KMS-11 (cell line): ENCODE measurements around the gene SSBP1.

Experiments
- H2AFZ ChIP-seq: fragments of 200-600 bp; sonication (generic); 2 replicates; pipeline ENCODE4 v1.6.1; 2016; ENCODE audit warnings: antibody characterized with exemption, mixed run types, low read depth
- H3K27ac ChIP-seq: fragments of 200-600 bp; sonication (generic); 2 replicates; pipeline ENCODE4 v1.6.1; 2016; ENCODE audit warnings: mild to moderate bottlenecking, mixed run types
- H3K27me3 ChIP-seq: fragments of 200-600 bp; sonication (generic); 2 replicates; pipeline ENCODE4 v1.6.1; 2017; ENCODE audit warnings: mild to moderate bottlenecking, low read depth, mixed run types, moderate library complexity; ENCODE audit not compliant: insufficient read depth
- H3K36me3 ChIP-seq: fragments of 200-600 bp; sonication (generic); 2 replicates; pipeline ENCODE4 v1.6.1; 2017; ENCODE audit warnings: mild to moderate bottlenecking, mixed run types; ENCODE audit not compliant: insufficient read depth
- H3K4me1 ChIP-seq: fragments of 200-600 bp; sonication (generic); 2 replicates; pipeline ENCODE4 v1.6.1; 2016; ENCODE audit warnings: mild to moderate bottlenecking, low read depth, mixed run types; ENCODE audit not compliant: poor library complexity, severe bottlenecking
- H3K4me2 ChIP-seq: fragments of 200-600 bp; sonication (generic); 2 replicates; pipeline ENCODE4 v1.7.0; 2016; ENCODE audit warnings: mild to moderate bottlenecking, mixed run types
- H3K4me3 ChIP-seq: fragments of 200-600 bp; sonication (generic); IDR thresholded peaks from 2 replicates; pipeline ENCODE4 v1.6.1; 2017; ENCODE audit warnings: low read depth, low read length, mixed read lengths; ENCODE audit not compliant: insufficient read depth
- H3K79me2 ChIP-seq: fragments of 200-600 bp; sonication (generic); 2 replicates; pipeline ENCODE4 v1.6.1; 2016; ENCODE audit warnings: low read depth, mixed run types; ENCODE audit not compliant: insufficient read depth
- H3K9ac ChIP-seq: fragments of 200-600 bp; sonication (generic); 2 replicates; pipeline ENCODE4 v1.6.1; 2016; ENCODE audit warnings: mild to moderate bottlenecking, mixed run types
- H4K20me1 ChIP-seq: fragments of 200-600 bp; sonication (generic); 2 replicates; pipeline ENCODE4 v1.6.1; 2016; ENCODE audit warnings: mild to moderate bottlenecking, mixed run types; ENCODE audit not compliant: insufficient read depth
- TF ChIP-seq, protein P1 (sequence below): fragments of 200-600 bp; sonication (generic); conservative IDR thresholded peaks from 2 replicates; pipeline ENCODE4 v1.6.1; 2017; ENCODE audit warnings: low read depth, mild to moderate bottlenecking, antibody characterized with exemption, low read length, moderate library complexity, mixed read lengths

Gene SSBP1

DNA sequence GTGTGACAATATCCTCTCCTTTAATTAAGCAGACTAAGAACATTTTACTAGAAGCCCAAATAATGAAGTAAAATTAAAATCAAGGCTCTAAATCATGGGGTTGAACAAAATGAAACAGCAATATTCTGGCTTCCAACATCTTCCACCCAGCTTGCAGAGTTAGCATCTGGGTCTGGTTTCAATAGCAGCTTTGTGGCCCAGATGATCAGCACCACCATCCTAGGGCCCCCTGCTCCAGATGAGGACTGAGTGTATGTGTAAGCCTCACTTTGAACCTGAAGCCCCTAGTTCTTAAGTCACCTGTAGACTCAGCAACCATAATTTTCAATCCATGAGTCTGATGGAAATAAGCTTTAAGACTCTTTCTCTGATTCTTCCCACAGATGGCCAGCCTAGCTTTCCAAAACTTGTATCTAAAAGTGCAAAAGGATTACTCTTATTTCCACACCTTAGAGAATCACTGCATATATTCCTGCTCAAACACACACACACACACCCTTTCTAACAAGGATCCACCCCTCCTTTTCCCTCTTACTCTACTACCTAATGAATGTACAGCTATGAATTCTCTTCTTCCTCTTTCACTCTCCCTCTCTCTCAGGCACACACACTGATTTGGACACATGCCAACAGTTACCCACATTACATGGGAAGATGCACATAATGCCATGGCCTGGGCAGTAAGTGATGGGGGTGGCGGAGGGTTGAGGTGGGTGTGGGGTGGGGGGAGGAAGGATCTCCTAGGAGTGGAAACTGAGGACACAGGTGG is 39.7 kb upstream of the SSBP1 start:
- TF ChIP-seq, protein P1, sequence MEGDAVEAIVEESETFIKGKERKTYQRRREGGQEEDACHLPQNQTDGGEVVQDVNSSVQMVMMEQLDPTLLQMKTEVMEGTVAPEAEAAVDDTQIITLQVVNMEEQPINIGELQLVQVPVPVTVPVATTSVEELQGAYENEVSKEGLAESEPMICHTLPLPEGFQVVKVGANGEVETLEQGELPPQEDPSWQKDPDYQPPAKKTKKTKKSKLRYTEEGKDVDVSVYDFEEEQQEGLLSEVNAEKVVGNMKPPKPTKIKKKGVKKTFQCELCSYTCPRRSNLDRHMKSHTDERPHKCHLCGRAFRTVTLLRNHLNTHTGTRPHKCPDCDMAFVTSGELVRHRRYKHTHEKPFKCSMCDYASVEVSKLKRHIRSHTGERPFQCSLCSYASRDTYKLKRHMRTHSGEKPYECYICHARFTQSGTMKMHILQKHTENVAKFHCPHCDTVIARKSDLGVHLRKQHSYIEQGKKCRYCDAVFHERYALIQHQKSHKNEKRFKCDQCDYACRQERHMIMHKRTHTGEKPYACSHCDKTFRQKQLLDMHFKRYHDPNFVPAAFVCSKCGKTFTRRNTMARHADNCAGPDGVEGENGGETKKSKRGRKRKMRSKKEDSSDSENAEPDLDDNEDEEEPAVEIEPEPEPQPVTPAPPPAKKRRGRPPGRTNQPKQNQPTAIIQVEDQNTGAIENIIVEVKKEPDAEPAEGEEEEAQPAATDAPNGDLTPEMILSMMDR, result no peak
- Histone ChIP-seq H3K36me3 (no peaks in the 10 kb centered on the region), H3K4me2 (no peak overlapping the region)

DNA sequence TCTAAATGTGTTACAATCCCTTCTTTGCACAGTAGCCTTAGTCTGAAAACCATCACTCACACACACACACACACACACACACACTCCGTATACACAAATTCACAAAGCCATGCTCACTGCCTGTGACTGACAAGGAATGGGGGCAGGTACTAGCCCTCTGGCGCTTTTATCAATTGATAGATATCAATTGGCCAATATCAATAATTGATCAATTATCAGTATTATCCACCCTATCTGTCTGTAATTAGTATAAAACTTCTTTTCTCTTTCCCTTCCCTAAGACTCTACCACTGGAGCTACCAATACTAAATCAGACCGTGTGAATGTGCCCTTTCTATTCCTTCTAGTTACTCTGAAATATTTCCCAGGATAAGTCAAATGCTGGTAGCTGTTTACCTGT is 38.3 kb upstream of the SSBP1 start:
- H3K36me3 ChIP-seq, result no peaks in the 10 kb centered on the region
- H4K20me1 ChIP-seq, result no peaks in the 10 kb centered on the region
- H3K4me3 ChIP-seq, result no peak overlapping the region
- TF ChIP-seq, protein P1, result no peak
- no peak overlapping the region for H3K4me2 ChIP-seq
- no peak overlapping the region for H2AFZ ChIP-seq
- H3K4me1 ChIP-seq, result peaks cover 30% of the 10 kb centered on the region
- no peaks in the 10 kb centered on the region; the same call in 1 of the 2 replicates for H3K79me2 ChIP-seq
- H3K9ac ChIP-seq, result no peak overlapping the region
- no peaks in the 10 kb centered on the region for H3K27me3 ChIP-seq
- no peak overlapping the region for H3K27ac ChIP-seq

More for the DNA sequence above, 39.7 kb upstream of the SSBP1 start:
- no peaks in the 10 kb centered on the region; the same call in 1 of the 2 replicates for H3K79me2 ChIP-seq
- H2AFZ ChIP-seq, result no peak overlapping the region
- H3K27ac ChIP-seq, result no peak overlapping the region
- H3K9ac ChIP-seq, result no peak overlapping the region
- H3K27me3 ChIP-seq, result no peaks in the 10 kb centered on the region
- no peaks in the 10 kb centered on the region for H4K20me1 ChIP-seq
- H3K4me1 ChIP-seq, result peaks cover 30% of the 10 kb centered on the region
- H3K4me3 ChIP-seq, result no peak overlapping the region

DNA sequence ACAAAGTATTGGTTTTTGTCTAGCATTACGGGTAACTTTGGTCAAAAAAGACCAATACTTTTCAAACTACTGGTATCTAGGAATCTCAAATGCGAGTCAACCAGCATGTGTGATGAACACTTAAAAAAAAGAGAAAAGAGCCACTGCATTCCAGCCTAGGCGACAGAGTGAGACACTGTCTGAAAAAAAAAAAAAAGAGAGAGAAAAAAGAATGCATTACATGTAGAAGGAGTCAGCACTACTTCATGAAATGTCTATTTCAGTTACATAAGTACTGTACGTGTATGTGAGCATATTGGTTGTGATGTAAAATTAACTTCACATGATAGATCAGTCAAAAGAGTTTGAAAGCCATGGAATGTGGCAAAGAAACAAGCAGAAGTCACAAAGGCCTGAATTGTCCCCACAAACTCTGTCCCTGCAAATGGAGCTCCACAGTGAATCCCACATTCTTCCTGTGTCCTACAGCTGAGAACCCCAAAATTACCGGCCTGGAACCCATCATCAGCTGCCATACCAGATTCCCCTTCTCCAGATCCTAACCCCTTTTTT is 37.8 kb upstream of the SSBP1 start:
- Histone ChIP-seq H3K4me2 (no peak overlapping the region), H4K20me1 (no peaks in the 10 kb centered on the region), H3K9ac (no peak overlapping the region), H3K27me3 (no peaks in the 10 kb centered on the region), H3K4me3 (no peak overlapping the region), H3K4me1 (peaks cover 30% of the 10 kb centered on the region), H2AFZ (no peak overlapping the region), H3K79me2 (no peaks in the 10 kb centered on the region), H3K27ac (no peak overlapping the region), H3K36me3 (no peaks in the 10 kb centered on the region)
- TF ChIP-seq, protein P1, result no peak

DNA sequence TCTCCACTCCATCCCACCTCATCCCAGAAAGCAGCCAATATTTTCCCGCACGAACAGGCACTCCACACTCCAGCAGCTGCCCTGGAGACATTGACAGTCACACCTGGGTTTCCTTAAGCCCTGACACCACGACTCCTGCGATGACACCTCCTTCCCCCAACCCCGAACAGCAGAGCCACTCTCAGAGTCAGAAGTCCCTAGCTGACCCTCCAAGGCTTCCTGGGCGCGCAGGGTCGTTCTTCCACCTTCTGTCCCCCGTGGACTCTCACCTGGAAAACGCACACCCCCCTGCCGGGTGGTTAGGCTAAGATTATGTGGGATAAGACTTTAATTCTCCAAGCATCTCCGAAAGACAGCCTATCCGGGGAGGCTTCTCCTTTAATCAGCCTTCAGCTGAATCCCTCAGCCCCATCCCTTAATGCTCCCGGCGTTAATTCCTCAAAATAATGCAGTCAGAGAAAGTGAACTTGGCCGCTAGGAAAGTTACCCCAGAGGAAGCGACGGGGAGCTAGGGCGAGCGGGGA is 37.2 kb upstream of the SSBP1 start:
- H2AFZ ChIP-seq, result no peak overlapping the region; the same call in 1 of the 2 replicates
- H3K4me1 ChIP-seq, result peaks cover 30% of the 10 kb centered on the region
- no peaks in the 10 kb centered on the region for H3K79me2 ChIP-seq
- no peaks in the 10 kb centered on the region for H4K20me1 ChIP-seq
- H3K36me3 ChIP-seq, result no peaks in the 10 kb centered on the region
- H3K27me3 ChIP-seq, result no peaks in the 10 kb centered on the region
- H3K9ac ChIP-seq, result no peak overlapping the region
- no peak overlapping the region for H3K4me3 ChIP-seq
- TF ChIP-seq, protein P1, result no peak
- H3K4me2 ChIP-seq, result peak overlapping the region; percentile 39
- no peak overlapping the region for H3K27ac ChIP-seq
